HL-60 (cell line): ENCODE measurements around the gene IL17D.

Experiments used
- CTCF ChIP-seq: IDR thresholded peaks from one replicate; pipeline ENCODE4 v1.5.1; 2011; ENCODE audit warnings: low read length, control low read depth, inconsistent platforms; ENCODE audit not compliant: insufficient read depth
- POLR2AphosphoS5 ChIP-seq: IDR thresholded peaks from 2 replicates; pipeline ENCODE4 v1.6.1; 2012; ENCODE audit warnings: low read depth

DNA sequence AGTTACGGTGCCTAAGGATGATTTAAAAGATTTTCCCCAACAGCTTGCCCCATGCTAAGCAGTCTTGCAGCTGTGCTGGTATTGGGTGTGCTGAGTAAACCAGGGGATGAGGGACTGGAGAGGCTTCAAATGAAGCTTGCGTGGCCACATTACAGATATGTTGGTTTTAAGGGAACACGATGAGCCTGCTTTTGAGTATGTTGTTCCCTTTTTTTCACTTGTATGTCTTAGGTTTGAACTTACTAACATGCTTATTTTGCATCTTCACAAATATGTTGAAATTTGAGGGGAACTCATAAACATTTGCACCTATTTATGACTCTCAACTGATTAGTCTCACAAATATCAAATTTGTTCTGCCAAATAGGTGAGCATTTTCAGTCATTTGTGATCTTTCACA, 2.0 kb upstream of the IL17D start:
- TF ChIP-seq CTCF = no peak
- TF ChIP-seq POLR2AphosphoS5 = no peak
